IPS-NIHi7 (cell line): ENCODE results near the gene CDC37L1.

ENCODE experiments used
- DNase-seq: peaks from one replicate; pipeline ENCODE4 v3.0.0; 2012; ENCODE audit warnings: mixed read lengths; ENCODE audit errors: extremely low spot score

Gene CDC37L1

GRCh38 chr9:4714266-4715016 is 35.1 kb downstream of the CDC37L1 start:
- no peak for DNase-seq

- DNase-seq, result no peak
These were observed 36.8 kb downstream of the CDC37L1 start for GRCh38 chr9:4716163-4716562.

DNA sequence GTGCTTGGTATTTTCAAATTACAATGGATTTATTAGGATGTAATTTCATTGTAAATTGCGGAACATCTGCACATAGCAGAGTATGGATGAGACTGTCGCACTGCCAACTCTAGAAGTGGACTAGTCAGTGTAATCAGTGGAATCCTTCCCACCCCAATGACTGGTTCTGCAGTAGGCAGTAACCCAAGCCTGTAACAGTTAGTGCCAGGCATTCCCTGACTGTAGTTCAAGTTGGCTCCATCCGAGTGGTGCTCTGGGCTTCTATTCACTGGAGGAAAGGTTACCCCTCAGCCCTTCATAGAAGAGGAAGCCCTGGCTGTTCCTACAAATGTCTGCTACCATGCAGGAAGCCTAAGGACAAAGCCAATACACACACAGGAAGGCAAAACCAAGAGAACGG is 38.4 kb downstream of the CDC37L1 start:
- no peak for DNase-seq

GRCh38 chr9:4718911-4719310 is 39.5 kb downstream of the CDC37L1 start:
- no peak for DNase-seq

- DNase-seq, result no peak
These were observed 42.4 kb downstream of the CDC37L1 start for GRCh38 chr9:4721736-4722135.

DNA sequence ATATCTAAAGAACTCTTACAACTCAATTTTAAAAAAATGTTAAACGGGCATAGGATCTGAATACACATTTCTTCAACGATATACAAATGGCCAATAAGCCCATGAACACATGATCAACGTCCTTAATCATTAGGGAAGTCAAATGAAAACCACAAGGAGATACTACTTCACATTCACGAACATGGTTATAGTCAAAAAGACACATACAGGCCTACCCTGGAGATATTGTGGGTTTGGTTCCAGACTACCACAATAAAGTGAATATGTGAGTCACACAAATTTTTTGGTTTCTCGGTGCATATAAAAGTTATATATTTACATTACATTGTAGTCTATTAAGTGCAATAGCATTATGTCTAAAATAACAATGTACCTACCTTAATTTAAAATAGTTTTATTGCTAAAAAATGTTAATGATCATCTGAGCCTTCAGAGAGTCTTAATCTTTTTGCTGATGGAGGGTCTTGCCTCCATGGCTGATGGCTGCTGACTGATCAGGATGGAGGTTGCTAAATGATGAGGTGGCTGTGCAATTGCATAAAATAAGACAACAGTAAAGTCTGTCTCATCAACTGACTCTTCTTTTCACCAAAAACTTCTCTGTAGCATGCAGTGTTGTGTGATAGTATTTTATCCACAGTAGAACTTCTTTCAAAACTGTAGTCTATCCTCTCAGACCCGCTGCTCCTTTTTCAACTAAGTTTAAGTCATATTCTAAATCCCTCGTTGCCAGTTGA is 46.5 kb downstream of the CDC37L1 start:
- no peak for DNase-seq

DNA sequence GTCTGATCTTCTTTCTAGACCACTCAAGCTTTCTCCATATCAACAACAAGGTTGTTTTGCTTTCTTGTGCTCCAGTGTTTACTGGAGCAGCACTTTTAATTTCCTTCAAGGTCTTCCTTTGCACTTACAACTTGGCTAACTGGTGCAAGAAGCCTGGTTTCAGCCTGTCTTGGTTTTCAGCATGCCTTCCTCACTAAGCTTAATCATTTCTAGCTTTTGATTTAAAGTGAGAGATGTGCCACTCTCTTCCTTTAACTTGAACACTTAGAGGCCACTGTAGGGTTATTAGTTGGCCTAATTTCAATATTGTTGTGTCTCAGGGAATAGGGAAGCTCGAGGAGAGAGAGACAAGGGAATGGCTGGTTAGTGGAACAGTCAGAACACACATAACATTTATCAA is 48.2 kb downstream of the CDC37L1 start:
- no peak for DNase-seq

- no peak for DNase-seq
These were observed 53.5 kb downstream of the CDC37L1 start for GRCh38 chr9:4732890-4733289.

DNA sequence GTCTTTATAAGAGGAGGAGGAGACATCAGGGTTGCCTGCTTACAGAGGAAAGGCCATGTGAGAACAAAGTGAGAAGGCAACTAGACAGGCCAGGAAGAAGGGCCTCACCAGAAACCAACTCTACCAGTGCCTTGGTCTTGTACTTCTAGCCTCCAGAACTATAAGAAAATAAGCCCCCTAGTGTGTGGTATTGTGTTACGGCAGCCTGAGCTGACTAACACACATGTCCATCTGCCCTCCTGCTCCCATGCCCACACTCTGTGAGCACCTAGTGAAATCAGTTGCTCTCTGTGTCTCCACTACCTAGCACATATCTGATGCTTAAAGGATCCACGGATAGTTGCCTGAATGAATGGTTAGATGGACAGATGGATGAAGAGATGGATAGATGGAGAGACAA is 54.8 kb downstream of the CDC37L1 start:
- DNase-seq, result no peak

GRCh38 chr9:4738866-4739586 is 59.7 kb downstream of the CDC37L1 start:
- no peak for DNase-seq

DNA sequence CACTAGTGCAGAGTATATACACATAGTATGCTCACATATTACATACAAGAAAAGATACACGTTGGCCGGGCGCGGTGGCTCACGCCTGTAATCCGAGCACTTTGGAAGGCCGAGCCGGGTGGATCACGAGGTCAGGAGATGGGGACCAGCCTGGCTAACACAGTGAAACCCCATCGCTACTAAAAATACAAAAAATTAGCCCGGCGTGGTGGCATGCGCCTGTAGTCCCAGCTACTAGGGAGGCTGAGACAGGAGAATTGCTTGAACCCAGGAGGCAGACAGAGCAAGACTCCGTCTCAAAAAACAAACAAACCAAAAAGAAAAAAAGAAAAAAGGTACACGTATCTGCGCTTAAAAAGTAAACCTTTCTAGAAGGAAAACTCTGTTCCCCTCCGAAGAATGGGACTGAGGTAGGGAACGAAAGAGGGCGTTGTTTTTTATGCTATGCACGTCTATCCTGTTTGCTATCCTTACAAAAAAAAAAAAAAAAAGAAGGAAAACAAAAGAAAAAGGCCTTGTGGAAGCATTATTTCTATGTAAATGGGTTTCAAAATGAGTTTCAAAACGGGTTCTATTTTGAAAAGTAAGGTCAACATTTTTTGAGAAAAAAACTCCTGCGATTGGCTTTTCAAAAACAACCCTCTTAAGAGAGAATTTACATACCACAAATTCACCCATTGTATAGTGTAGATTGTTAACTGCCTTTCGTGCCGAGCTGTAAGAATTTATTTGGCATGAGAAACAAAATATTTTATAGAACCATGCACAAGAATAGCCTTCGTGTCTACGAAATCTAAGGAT is 60.4 kb downstream of the CDC37L1 start:
- no peak for DNase-seq

DNA sequence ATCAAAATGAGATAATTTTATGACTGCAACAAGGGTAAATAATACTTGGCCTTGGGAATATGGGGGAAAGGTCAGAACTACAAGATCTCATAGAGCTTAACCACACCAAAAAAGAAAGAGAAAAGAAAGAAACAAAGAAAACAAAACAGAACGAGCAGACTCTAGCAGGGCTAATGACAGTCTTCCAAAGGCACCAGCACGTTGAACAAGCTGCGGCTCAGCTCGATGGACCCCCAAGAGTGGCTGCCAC is 60.9 kb downstream of the CDC37L1 start:
- DNase-seq, result no peak

DNA sequence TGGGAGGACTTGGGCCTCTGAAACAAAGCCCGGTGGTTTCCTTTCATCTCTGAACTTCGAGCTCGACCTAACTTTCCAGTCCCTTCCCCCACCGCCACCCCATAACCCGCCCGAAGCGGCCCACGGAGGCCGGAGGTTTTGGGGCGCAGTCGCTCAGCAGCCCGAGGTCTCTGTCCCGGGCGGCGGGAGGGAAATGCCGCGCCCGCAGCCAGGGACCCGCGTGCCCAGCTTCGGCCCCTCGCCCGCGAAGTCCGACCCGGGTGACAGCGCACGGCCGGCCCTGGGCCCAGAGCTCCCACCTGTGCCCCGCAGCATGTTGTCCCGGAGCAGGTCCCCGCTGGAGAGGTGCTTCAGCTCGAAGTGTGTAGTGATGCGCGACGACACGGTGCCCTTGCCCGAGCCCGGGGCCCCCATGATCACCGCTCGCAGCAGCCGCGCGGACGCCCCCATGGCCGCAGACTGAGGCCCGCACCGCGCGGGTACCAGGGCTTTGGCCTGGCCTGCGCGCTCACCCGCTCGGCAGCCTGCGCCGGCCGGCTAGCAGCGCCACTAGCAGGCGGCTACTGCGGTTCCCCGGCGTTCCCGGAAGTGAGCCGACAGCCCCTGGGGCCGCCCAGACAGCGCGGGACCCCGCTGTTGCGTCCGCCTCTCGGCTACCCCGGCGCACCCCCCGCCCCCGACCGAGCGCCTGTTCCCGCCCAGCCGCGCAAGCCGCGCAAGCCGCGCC is 61.4 kb downstream of the CDC37L1 start, which contains the start of gene AK3:
Gene AK3 (minus strand): TSS at position 565 of the 727 bp plus-strand sequence. CDS start 115 bp downstream, at position 450.
- peak; percentile 95 for DNase-seq

DNA sequence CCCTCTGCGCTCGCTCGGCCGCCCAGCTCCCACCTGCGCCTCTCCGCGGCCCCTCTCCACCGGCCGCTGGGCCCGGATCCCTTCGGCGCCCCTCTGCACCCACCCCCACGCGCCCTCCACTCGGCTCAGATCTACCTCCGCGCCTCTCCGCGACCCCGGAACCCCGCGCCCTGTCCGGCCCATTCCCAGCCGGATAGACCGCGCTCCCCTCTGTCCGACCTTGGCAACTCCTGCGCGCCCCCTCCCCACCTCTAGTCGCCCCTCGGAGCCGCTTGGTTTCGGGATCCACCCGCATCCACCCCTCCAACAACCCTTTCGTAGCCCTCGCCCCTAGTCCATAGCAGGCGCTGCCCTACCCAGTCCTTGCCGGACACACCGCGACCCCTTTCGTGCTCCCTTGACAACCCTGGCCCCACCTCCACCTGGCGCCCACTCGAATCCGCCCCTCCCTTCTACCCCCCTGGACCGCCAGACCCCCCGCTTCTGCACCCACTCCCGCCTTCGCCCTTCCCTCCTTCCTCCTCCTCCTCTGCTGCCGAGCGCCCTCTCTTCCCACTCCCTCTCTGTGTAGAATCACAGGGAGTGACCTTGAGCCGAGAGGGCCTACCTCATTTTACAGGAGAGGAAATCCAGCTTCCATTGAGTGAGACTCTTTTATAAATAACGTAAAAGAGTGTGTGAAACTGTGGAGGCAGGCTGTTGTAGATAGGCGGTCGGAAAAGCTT is 62.2 kb downstream of the CDC37L1 start:
- DNase-seq, result peak; percentile 55

DNA sequence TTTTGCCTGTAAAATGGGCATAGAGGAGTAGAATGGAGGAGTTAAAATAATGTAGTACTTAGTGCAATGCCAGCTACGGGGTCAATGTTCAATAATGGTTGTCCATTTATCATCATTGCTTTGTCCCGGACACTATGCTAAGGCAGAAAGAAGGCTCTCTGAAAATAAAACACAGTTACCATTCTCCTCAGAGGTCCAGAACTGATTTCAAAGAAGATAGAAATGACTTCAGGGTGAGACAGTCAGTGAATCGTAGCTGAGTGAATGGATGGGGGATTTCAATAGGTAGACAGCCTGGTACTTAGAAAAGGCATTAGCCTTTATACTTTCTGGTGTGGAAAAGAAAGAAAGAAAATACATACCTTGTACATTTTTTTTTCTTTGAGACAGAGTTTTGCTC is 62.9 kb downstream of the CDC37L1 start:
- DNase-seq, result no peak

DNA sequence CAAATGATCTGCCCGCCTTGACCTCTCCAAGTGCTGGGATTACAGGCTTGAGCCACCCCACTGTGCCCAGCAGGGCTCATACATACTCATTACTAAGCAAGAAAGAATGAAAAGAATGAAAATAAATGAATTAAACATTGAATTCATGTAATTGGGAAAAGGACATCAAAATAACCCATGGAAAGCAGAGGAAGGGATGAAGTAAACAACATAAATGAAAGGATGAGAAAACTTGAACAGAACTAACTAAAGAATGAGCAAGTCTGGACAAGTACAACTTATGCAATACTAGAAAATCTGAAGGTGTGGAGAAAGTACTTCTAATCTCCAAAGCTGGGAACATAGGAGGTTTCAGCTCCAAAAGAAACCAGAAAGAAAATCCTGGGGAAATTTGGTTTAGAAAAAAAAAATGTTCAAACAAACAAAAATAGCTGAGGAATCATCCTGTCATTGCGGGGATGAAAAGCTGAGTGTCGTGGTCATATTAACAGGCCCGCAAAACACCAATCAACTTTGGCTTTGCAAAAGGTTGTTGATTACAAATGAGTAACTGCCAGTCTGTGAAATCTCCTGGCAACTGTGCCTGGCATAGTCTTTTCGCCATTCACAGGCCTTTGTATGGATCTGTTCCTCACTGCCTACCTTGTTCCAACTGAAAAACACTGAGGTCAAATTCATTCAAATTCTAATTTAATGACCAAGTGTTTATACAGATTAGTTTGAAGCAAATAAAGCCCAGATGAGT is 63.9 kb downstream of the CDC37L1 start:
- no peak for DNase-seq

- DNase-seq, result no peak
These were observed 67.1 kb downstream of the CDC37L1 start for GRCh38 chr9:4746278-4747030.

- no peak for DNase-seq
These were observed 69.2 kb downstream of the CDC37L1 start for GRCh38 chr9:4748612-4749011.

GRCh38 chr9:4750023-4750673 is 70.8 kb downstream of the CDC37L1 start:
- peak; percentile 20 for DNase-seq
